Measurements from ENCODE around the gene TRO. TPM values are rescaled to one million over a fixed set of nuclear protein-coding genes. Genes with fewer than 3 reads are reported as not detected.

Gene TRO
- total and polyA plus RNA-seq, 2 experiments from 2014 or later, result 53.5 to 65.7 TPM

GRCh38 chrX:54944816-54945215 is 24.2 kb downstream of the TRO start:
- no peak for DNase-seq (ENCODE audit: low spot score)
- H4K20me1 ChIP-seq (ENCODE audit: insufficient read depth, poor library complexity, severe bottlenecking), result no peaks in the 10 kb centered on the region
- H3K36me3 ChIP-seq (replicated peaks; ENCODE audit: insufficient read depth, low read depth), result no peaks in the 10 kb centered on the region
- no peak overlapping the region for H3K4me3 ChIP-seq
- TF ChIP-seq EZH2phosphoT487 (IDR thresholded peaks at IDR 0.05; ENCODE audit: low read depth, severe bottlenecking, unreplicated experiment) (no peak), EZH2 (IDR thresholded peaks at IDR 0.05; ENCODE audit: borderline replicate concordance) (no peak), CTCF (IDR thresholded peaks at IDR 0.05; ENCODE audit: poor library complexity) (no peak)
- H3K4me1 ChIP-seq (ENCODE audit: insufficient read depth), result no peaks in the 10 kb centered on the region
- H3K27me3 ChIP-seq, result no peaks in the 10 kb centered on the region
- H2AFZ ChIP-seq, result no peak overlapping the region
- no peaks in the 10 kb centered on the region for H3K9me2 ChIP-seq (replicated peaks; ENCODE audit: insufficient read depth)
- no peaks in the 10 kb centered on the region for H3K9me3 ChIP-seq (ENCODE audit: low read depth)
- no peak overlapping the region for H3K4me2 ChIP-seq
- H3K27ac ChIP-seq, result no peak overlapping the region
- no peaks in the 10 kb centered on the region for H3K79me2 ChIP-seq

- no peaks in the 10 kb centered on the region for H3K79me2 ChIP-seq
- 77% methylated on average over 6 of the region's 6 CpGs for WGBS (ENCODE audit: low lambda C conversion rate, missing lambda C conversion rate)
Observed at GRCh38 chrX:54945224-54945623, 24.6 kb downstream of the TRO start.

GRCh38 chrX:54950730-54951375 is 30.2 kb downstream of the TRO start:
- no peaks in the 10 kb centered on the region for H3K79me2 ChIP-seq
- H3K4me1 ChIP-seq (ENCODE audit: insufficient read depth), result no peaks in the 10 kb centered on the region
- no peaks in the 10 kb centered on the region for H3K27me3 ChIP-seq
- no peak overlapping the region for H2AFZ ChIP-seq
- 78% methylated on average over 8 of the region's 8 CpGs for WGBS (ENCODE audit: low lambda C conversion rate, missing lambda C conversion rate)
- no peak for TF ChIP-seq EZH2 (IDR thresholded peaks at IDR 0.05; ENCODE audit: borderline replicate concordance)
- TF ChIP-seq CTCF (IDR thresholded peaks at IDR 0.05; ENCODE audit: poor library complexity), result no peak
- TF ChIP-seq EZH2phosphoT487 (IDR thresholded peaks at IDR 0.05; ENCODE audit: low read depth, severe bottlenecking, unreplicated experiment), result no peak
- H3K9me3 ChIP-seq (ENCODE audit: low read depth), result no peaks in the 10 kb centered on the region
- no peaks in the 10 kb centered on the region for H4K20me1 ChIP-seq (ENCODE audit: insufficient read depth, poor library complexity, severe bottlenecking)
- no peaks in the 10 kb centered on the region for H3K36me3 ChIP-seq (replicated peaks; ENCODE audit: insufficient read depth, low read depth)
- no peak overlapping the region for H3K4me2 ChIP-seq
- H3K4me3 ChIP-seq, result no peak overlapping the region
- no peak overlapping the region for H3K27ac ChIP-seq
- no peaks in the 10 kb centered on the region for H3K9me2 ChIP-seq (replicated peaks; ENCODE audit: insufficient read depth)
- no peak for DNase-seq (ENCODE audit: low spot score)

More at GRCh38 chrX:54945224-54945623, 24.6 kb downstream of the TRO start:
- Histone ChIP-seq H3K4me1 (ENCODE audit: insufficient read depth) (no peaks in the 10 kb centered on the region), H3K4me2 (no peak overlapping the region), H3K9me3 (ENCODE audit: low read depth) (no peaks in the 10 kb centered on the region), H3K27me3 (no peaks in the 10 kb centered on the region), H3K36me3 (replicated peaks; ENCODE audit: insufficient read depth, low read depth) (no peaks in the 10 kb centered on the region), H4K20me1 (ENCODE audit: insufficient read depth, poor library complexity, severe bottlenecking) (no peaks in the 10 kb centered on the region), H3K9me2 (replicated peaks; ENCODE audit: insufficient read depth) (no peaks in the 10 kb centered on the region), H3K27ac (no peak overlapping the region), H2AFZ (no peak overlapping the region), H3K4me3 (no peak overlapping the region)
- DNase-seq (ENCODE audit: low spot score), result no peak
- TF ChIP-seq EZH2phosphoT487 (IDR thresholded peaks at IDR 0.05; ENCODE audit: low read depth, severe bottlenecking, unreplicated experiment) (no peak), EZH2 (IDR thresholded peaks at IDR 0.05; ENCODE audit: borderline replicate concordance) (no peak), CTCF (IDR thresholded peaks at IDR 0.05; ENCODE audit: poor library complexity) (no peak)
